HG02798 (cell line): ENCODE results near the gene MICAL2.

Experiments
- ATAC-seq: cut with Tn5 transposase; IDR thresholded peaks from one replicate; pipeline ENCODE4 v1.9.1; 2021; ENCODE audit warnings: mild to moderate bottlenecking; ENCODE audit not compliant: unreplicated experiment, poor library complexity

MICAL2 gene

DNA sequence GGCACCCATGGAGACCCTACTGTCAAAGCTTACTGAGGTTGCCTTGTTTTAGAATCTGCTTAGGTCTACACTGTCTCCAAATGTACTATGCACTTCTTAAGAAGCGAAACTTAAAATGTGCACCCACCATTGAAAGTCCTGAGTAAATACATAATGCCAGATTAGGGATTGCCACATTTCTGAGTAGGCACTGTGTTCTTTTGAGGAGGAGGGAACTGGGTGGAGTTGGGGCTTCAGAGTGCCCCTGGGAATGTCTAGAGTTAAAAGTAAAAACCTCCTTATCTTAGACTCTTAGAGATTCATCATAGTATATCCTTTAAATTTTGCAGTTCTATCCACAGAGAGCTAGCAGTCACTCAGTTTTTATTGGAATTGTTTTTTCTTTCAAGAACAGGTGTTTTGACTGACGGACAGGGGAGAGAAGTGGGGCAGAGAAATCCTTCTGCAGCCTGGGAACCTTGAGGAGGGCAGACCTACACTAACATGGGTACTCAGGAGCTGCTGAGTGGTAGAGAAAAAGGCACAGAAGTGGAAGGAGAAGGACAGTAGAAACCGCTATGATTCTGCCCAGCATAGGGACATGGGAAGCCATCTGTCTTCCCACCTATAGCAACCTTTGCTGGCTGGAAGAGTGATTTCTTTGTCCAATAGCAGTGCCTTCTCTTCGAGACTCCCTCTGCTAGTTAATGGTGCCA lies 33.4 kb upstream of the MICAL2 start:
- ATAC-seq: no peak

DNA sequence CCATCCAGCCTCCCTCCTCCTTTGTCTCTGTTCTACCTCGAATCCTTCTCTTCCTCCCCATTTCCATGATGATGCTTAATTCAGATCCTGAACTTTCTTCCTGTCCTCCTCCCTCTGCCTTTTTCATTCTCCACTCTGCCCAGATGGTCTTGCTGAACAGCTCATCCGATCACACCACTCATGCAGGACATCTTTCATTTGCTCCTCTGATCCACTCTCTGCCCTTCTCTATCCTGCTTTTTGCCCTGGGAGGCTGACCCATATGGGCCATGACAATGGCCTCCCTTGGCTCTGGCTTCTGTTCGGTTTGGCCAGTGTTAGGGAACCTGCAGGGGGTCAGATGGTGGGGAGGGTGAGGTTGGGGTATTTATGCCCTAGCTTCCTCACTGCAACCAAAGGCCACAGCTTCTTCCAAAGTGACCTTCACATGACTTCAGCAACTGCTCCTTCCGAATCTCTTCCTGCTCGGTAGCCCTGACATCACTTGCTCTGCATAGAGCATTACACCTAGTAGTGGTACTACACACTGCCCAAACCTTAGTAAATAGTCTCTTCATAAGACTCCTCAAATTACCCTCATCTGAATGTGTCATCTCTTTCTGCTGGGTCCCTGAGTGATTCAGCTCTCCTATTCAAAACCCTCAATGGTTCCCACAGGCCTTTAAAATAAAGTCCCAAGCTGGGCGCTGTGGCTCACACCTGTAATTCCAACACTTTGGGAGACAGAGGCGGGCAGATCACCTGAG lies 32.7 kb upstream of the MICAL2 start:
- ATAC-seq: no peak

GRCh38 chr11:12079726-12080556 lies 30.4 kb upstream of the MICAL2 start:
- ATAC-seq: no peak

- ATAC-seq: no peak
These were observed 27.0 kb upstream of the MICAL2 start for GRCh38 chr11:12083380-12083779.

- no peak for ATAC-seq
These were observed 26.1 kb upstream of the MICAL2 start for GRCh38 chr11:12084256-12084655.

DNA sequence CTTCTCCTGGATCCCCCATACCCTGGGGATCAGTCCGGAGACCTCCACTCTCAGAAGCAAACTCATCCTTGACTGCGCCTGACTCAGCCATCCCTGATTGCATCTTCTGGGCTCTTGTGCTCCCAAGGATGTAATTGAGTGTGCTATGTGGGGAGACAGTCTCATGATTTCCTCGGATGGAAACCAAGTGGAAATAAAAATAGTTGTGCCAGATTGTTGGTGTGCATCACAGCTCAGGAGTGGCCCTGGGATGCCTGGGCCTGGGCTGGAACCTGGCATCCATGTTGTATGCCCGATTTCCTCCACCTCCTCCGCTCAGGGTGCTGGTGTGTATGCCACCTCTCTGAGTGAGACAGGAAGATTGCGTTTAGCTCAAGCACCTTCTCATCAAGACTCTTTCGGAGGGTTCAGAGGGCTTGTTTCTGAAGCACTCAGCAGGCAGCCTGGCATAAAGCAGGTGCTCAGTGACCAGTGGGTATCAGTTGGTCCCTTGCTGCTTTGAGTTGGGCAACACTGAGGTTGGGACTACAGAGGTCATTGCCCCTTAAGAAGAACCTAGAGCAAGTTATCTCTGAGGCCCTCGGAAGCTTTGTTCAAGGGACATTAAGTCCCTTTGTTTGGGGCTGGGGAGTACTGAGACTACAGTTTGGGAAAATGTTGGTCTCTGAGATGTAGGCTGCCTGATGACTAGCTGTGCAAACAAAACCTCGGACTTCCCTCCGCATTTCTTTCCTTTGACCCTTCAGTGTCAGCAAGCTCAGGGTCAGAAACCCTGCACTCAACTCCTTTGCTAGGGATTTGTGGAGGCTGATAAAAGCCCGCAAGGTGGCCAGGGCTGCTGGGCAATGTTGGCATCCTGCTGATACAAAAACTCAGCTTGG lies 24.8 kb upstream of the MICAL2 start:
- ATAC-seq: no peak

GRCh38 chr11:12086271-12087074 lies 23.9 kb upstream of the MICAL2 start:
- no peak for ATAC-seq

DNA sequence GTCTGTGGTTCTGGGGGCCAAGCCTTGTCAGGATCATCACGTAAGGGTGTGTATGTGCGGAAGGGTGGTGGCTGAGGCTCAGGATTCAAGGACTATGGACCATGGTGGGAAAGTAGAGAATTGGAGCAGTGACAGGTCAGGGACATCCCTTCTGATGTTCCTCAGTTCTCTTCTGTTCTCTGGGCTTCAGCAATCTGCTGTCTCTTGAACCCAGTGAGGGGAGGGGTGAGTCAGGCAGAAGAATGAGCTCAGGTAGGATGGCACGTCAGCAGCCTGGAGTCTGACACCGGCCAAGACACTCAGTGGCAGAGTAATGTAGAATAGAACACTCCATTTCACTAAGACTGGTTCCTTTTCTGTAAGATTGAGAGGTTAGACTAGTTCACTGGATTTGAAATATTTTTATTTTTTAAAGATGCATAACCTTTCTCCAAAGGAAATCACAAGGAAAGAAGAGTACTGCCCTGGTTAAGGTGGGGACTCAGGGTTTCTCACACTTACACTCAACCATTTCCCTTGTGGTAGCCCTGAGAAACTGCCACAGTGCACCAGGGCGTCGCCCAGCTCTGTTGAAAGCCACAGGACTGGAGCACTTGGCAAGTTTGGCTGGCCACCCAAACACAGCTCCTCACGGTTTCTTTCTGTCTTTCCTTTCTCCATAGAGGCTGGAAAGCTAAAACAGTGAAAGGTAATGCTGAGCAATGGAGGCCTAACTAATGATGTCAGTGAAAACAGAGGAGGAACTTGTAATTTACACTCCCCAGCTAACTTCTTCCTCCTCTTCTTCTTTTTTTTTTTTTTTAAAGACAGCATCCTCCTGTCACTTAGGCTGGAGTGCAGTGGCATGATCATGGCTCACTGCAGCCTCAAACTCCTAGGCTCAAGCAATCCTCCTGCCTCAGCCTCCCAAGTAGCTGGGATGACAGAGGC lies 23.1 kb upstream of the MICAL2 start:
- peak; percentile 64 for ATAC-seq

DNA sequence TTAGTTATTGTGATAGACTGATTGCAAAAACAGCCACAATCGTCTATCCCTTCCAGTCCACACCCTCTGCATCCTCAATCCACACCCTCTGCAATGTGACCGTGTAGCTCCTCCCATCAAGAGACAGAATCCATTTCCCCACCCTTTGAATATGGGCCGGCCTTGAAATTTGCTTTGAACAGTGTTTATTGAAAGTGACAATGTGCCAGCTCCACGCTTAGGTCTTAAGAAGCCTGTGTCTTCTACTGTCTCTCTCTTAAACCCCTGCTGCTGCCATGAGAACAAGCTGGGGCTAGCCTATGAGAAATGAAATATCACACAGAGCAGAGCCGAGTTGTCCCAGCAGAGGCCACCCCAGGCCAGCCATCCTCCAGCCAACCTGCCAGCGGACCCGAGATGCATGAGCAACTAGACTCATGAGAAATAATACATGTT lies 22.3 kb upstream of the MICAL2 start:
- no peak for ATAC-seq

DNA sequence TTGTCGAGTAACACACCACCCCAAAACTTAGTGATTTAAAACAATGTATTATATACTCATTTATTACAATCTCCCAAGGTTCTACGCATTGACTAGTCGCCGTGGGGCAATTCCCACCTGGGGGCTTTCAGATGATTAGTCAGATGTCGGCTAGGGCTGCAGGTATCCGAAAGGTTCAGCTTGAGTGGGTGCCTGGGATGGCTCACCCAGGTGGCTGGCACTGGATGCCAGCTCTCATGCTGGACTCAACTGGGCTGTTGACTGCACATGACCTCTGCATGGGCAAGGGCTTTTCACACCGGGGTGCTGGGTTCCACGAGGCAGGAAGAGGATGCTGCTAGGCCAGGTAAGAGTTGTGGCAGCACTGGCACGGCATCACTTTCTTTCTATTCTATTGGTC lies 21.9 kb upstream of the MICAL2 start:
- no peak for ATAC-seq

- ATAC-seq: no peak
These were observed 21.3 kb upstream of the MICAL2 start for GRCh38 chr11:12089041-12089440.

DNA sequence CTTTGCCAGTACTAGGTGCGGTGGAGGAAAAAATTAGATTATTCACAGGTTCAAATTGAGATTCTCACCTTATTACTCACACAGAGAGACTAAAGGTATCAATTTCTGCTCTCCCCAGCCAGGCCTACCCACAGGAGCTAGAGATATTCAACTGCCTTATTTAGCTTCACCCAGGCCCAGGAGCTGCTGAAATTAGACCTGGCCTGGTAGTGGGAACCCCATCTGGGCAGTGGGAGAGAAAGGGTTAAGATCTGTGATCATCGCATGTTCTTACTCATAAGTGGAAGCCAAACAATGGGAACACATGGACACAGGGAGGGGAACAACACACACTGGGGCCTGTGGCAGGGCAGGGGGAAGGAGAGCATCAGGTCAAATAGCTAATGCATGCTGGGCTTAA lies 20.9 kb upstream of the MICAL2 start:
- no peak for ATAC-seq

DNA sequence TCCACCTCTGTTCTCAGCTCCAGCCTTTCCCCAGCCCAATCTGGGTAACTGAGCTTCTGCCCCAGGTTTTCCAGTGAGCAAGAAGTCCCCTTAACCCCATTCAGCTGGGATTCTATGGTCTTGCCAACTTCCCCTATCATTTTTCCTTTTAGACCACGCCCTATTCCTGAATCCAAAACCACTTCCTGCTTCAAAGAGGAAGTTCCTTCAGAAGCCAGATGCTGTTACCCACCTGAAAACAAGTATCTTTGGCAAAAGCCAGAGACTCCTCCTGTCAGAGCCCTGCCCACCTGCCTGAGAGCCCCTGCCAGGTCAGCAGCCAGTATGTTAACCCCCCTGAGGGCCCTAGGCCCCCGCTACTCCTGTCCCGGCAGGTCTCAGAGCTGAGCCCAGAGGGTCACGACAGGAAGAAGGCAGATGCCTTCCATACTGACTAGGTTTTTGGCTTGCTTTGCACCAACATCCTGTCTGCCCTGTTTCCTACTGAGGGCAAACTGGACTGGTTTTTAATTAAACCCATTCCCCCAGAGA lies 20.3 kb upstream of the MICAL2 start:
- ATAC-seq: no peak

DNA sequence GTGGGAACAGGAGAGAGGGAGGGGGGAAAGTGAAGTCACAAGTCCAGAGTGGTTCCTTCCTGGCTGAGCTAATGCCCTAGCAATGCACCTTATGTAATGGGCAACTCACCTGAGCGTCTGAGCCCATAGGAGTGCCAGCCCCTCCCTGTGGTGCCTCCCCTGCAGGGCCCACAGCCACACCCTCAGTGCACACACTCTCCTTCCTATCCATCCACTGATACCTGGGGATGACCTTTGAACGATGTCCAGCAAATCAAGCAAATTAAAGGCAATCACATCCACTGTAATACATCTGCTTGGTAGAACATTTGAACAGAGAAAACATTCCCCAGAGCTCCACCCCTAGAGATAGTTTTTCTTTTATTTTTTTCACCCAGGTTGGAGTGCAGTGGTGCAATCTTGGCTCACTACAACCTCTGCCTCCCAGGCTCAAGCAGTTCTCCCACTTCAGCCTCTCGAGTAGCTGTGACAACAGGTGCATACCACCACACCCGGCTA lies 19.6 kb upstream of the MICAL2 start:
- ATAC-seq: no peak

GRCh38 chr11:12091956-12092558 lies 18.3 kb upstream of the MICAL2 start:
- ATAC-seq: no peak

DNA sequence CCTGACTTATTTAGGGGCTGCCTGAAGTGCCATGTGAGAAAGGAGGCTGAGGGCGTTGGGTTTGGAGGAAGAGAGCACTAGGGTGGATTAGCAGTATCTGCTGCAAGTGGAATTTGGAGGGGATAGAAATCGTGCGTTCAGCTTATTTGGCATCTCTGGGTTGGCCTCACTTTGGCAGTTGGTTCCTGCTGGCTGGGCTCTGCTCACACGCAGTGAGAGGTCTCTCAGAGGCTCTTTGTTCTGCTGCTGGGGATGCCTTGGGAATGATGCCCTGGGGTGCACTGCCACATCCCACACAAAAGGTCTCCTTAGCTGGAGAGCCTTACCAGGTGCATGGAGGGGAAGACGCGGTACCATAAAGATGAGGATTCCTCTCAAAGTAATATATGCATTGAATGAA lies 17.7 kb upstream of the MICAL2 start:
- ATAC-seq: no peak
